HG03457 (cell line): Measurements from ENCODE around the gene NAALADL2.

Experiments used
- ATAC-seq: cut with Tn5 transposase; IDR thresholded peaks from one replicate; pipeline ENCODE4 v1.9.1; 2021; ENCODE audit warnings: moderate number of reproducible peaks; ENCODE audit not compliant: unreplicated experiment

NAALADL2 gene

GRCh38 chr3:174884776-174885568, 25.8 kb downstream of the NAALADL2 start:
- ATAC-seq: no peak

- no peak for ATAC-seq
Measured at GRCh38 chr3:174891524-174892203, 32.5 kb downstream of the NAALADL2 start.

- no peak for ATAC-seq
Measured at GRCh38 chr3:174907027-174907426, 47.9 kb downstream of the NAALADL2 start.

- ATAC-seq: no peak
Measured at GRCh38 chr3:174907628-174908407, 48.7 kb downstream of the NAALADL2 start.

GRCh38 chr3:174931473-174932353, 72.6 kb downstream of the NAALADL2 start:
- no peak for ATAC-seq

- ATAC-seq: no peak
Measured at GRCh38 chr3:174936590-174936989, 77.5 kb downstream of the NAALADL2 start.

- no peak for ATAC-seq
Measured at GRCh38 chr3:174937478-174937877, 78.3 kb downstream of the NAALADL2 start.

- no peak for ATAC-seq
Measured at GRCh38 chr3:174938102-174938501, 79.0 kb downstream of the NAALADL2 start.

- no peak for ATAC-seq
Measured at GRCh38 chr3:174940151-174940550, 81.0 kb downstream of the NAALADL2 start.

- no peak for ATAC-seq
Measured at GRCh38 chr3:174945276-174945675, 86.1 kb downstream of the NAALADL2 start.

GRCh38 chr3:174945951-174946350, 86.8 kb downstream of the NAALADL2 start:
- ATAC-seq: no peak

GRCh38 chr3:174949523-174949922, 90.4 kb downstream of the NAALADL2 start:
- ATAC-seq: no peak

- no peak for ATAC-seq
Measured at GRCh38 chr3:174951034-174951433, 91.9 kb downstream of the NAALADL2 start.

GRCh38 chr3:174951498-174952005, 92.4 kb downstream of the NAALADL2 start:
- no peak for ATAC-seq

- no peak for ATAC-seq
Measured at GRCh38 chr3:174953068-174953467, 93.9 kb downstream of the NAALADL2 start.

GRCh38 chr3:174955513-174956016, 96.4 kb downstream of the NAALADL2 start:
- ATAC-seq: no peak

GRCh38 chr3:174957081-174957480, 97.9 kb downstream of the NAALADL2 start:
- no peak for ATAC-seq

- no peak for ATAC-seq
Measured at GRCh38 chr3:174957551-174958001, 98.4 kb downstream of the NAALADL2 start.

- no peak for ATAC-seq
Measured at GRCh38 chr3:174958671-174959328, 99.7 kb downstream of the NAALADL2 start.
